Ovary (tissue), 9 donors: ENCODE measurements around the gene CDK4. TPM values are rescaled to one million over a fixed set of nuclear protein-coding genes. Genes with fewer than 3 reads are reported as not detected.

Experiments used
- DNase-seq, 5 donors: peaks; one replicate each; pipeline ENCODE4 v3.0.0-alpha.2; 2019 to 2020
- H3K27ac ChIP-seq, 2 donors: fragments of 200-600 bp; one replicate each; pipeline versions ENCODE4 v1.5.1 to v1.8.0; 2019 to 2022
- H3K27me3 ChIP-seq: fragments of 200-600 bp; one replicate; pipeline ENCODE4 v1.8.0; 2022
- H3K36me3 ChIP-seq: fragments of 200-600 bp; sonication (generic); one replicate; pipeline ENCODE4 v1.5.1; 2019
- H3K4me1 ChIP-seq: one replicate; pipeline ENCODE4 v1.8.1; 2013; ENCODE audit warnings: mild to moderate bottlenecking, moderate library complexity; ENCODE audit not compliant: insufficient read depth
- H3K4me3 ChIP-seq: fragments of 200-600 bp; sonication (generic); one replicate; pipeline ENCODE4 v1.5.1; 2017
- H3K9me3 ChIP-seq, 2 donors: fragments of 200-600 bp in 1 of 2; sonication (generic) in 1 of 2; one replicate each; pipeline versions ENCODE4 v1.5.1 to v1.8.1; 2013 to 2019; ENCODE audit warnings: mild to moderate bottlenecking in 1 of 2, moderate library complexity in 1 of 2
- CTCF ChIP-seq, 3 donors: fragments of 450-650 bp in 2 of 3; fragments of 200-600 bp in 1 of 3; IDR thresholded peaks; one replicate each; pipeline versions ENCODE4 v1.5.1 to v1.8.0; 2016 to 2022; ENCODE audit warnings: antibody characterized with exemption in 3 of 3, mild to moderate bottlenecking in 1 of 3
- EP300 ChIP-seq: sonication (generic); formaldehyde crosslinking; IDR thresholded peaks from one replicate; pipeline ENCODE4 v1.6.1; 2017; ENCODE audit warnings: antibody characterized with exemption
- POLR2A ChIP-seq: fragments of 450-650 bp; IDR thresholded peaks from one replicate; pipeline ENCODE4 v1.6.1; 2017; ENCODE audit warnings: antibody characterized with exemption, mild to moderate bottlenecking, moderate library complexity
- WGBS, 3 donors: extraction: QIAGEN DNeasy Blood & Tissue Kit in 1 of 3; methylation state at CpG; one replicate each; pipeline versions ENCODE4 v1.1.5 to v1.1.7; 2013 to 2017; 5-methylcytosine and 5-hydroxymethylcytosine counted together
- intact Hi-C, 4 donors: fragments of 100-400 bp; cut with DNase I; formaldehyde crosslinking; loops; one replicate each; pipeline versions ENCODE4 v1.11.0 to v1.15.1; 2022 to 2023
- polyA plus RNA-seq, 2 donors: library from polyadenylated mRNA; stranded (reverse); fragments of 200-250 nt in 1 of 2; fragments of 350-450 nt in 1 of 2; fragmentation: Illumina TruSeq in 1 of 2; extraction: RNeasy Lipid Tissue Mini Kit (QIAGEN cat#74804) in 1 of 2; gene quantifications; one replicate each; pipeline ENCODE4 v1.2.3, GENCODE V29; 2013 to 2014
- total RNA-seq, 7 donors: library from RNA; depleted of rRNA in 2 of 7; stranded (reverse); fragments of >200 nt in 2 of 7; fragmentation: NEBNext Ultra II Directional in 3 of 7; extraction: Animal tissue kit (Norgen Biotek cat#: 25700) in 3 of 7; gene quantifications; one replicate each; pipeline versions ENCODE4 v1.1.0 to v1.2.4, GENCODE V29; 2016 to 2023
- donor health status: DM: no; HTN: no; CAD: no; lungs with moderate emphysema.
- donor health status: DM: no; HTN: no; CAD: no.
- donor health status: Bipolar disorder and iron deficiency.
- donor health status: DM: yes; HTN: yes; CAD: no.
- donor health status: DM: no; HTN: no; CAD: no.
- donor health status: DM: yes; HTN: yes; CAD: no.

Gene CDK4
- total and polyA plus RNA-seq, 9 donors, result 82.7 to 175 (median 122) TPM

- WGBS, 3 donors, result 83 to 89% (median 87%) methylated on average over 5 of the region's 5 CpGs
- no peak overlapping the region for H3K27ac ChIP-seq
- H3K27me3 ChIP-seq, result no peaks in the 10 kb centered on the region
- H3K36me3 ChIP-seq, result no peaks in the 10 kb centered on the region
- intact Hi-C loops, result no loop called here
- no peak for DNase-seq
- no peak overlapping the region for H3K4me3 ChIP-seq
- H3K4me1 ChIP-seq, result peaks cover 9% of the 10 kb centered on the region
- H3K9me3 ChIP-seq, result no peaks in the 10 kb centered on the region
- no peak for TF ChIP-seq EP300
- TF ChIP-seq POLR2A, result no peak
- TF ChIP-seq CTCF (IDR thresholded peaks at IDR 0.05), result no peak
Observed at GRCh38 chr12:57749061-57749460, 3.0 kb downstream of the CDK4 start.

GRCh38 chr12:57746025-57746424 is 6.1 kb downstream of the CDK4 start:
- no peak for DNase-seq
- H3K4me3 ChIP-seq, result no peak overlapping the region
- WGBS, 3 donors, result 76 to 91% (median 79%) methylated on average over 3 of the region's 3 CpGs
- peak overlapping the region in 1 of 2 donors; percentile 95 for H3K27ac ChIP-seq
- no peaks in the 10 kb centered on the region for H3K27me3 ChIP-seq
- peaks cover 7% of the 10 kb centered on the region for H3K4me1 ChIP-seq
- no peak for TF ChIP-seq CTCF (IDR thresholded peaks at IDR 0.05)
- no peak for TF ChIP-seq EP300
- no peak for TF ChIP-seq POLR2A
- no peaks in the 10 kb centered on the region for H3K9me3 ChIP-seq
- H3K36me3 ChIP-seq, result no peaks in the 10 kb centered on the region
- intact Hi-C loops, result no loop called here

GRCh38 chr12:57745485-57745881 is 6.6 kb downstream of the CDK4 start:
- TF ChIP-seq POLR2A (no peak), EP300 (no peak), CTCF (IDR thresholded peaks at IDR 0.05) (no peak)
- Histone ChIP-seq H3K9me3 (no peaks in the 10 kb centered on the region), H3K4me3 (peak overlapping the region; percentile 56), H3K36me3 (no peaks in the 10 kb centered on the region), H3K27ac (peak overlapping the region; percentile 92 to 95), H3K27me3 (no peaks in the 10 kb centered on the region), H3K4me1 (peaks cover 7% of the 10 kb centered on the region)
- no peak for DNase-seq
- 15 to 28% (median 25%) methylated on average over 8 of the region's 8 CpGs for WGBS, 3 donors
- intact Hi-C loops, result no loop called here

GRCh38 chr12:57744777-57745484 is 7.2 kb downstream of the CDK4 start, which contains the start of gene TSPAN31:
Gene TSPAN31, plus strand, starts transcription at chr12:57745039. Its CDS starts 116 bp downstream, at chr12:57745155.
- Histone ChIP-seq H3K27ac (peak within 1 kb of the TSS; percentile 92 to 95), H3K27me3 (no peaks in the 10 kb centered on the region), H3K4me3 (peak within 1 kb of the TSS; percentile 56), H3K9me3 (no peaks in the 10 kb centered on the region), H3K36me3 (no peaks in the 10 kb centered on the region), H3K4me1 (peaks cover 7% of the 10 kb centered on the region)
- TF ChIP-seq POLR2A (peak; percentile 74), EP300 (no peak)
- intact Hi-C loops, result no loop called here
- 0 to 1% (median 0%) methylated on average over 29 of the region's 29 CpGs for WGBS, 3 donors
- peak; percentile 95 to 98 (median 96) for DNase-seq

- Histone ChIP-seq H3K4me1 (peaks cover 7% of the 10 kb centered on the region), H3K27ac (peak overlapping the region; percentile 92 to 95), H3K36me3 (no peaks in the 10 kb centered on the region), H3K27me3 (no peaks in the 10 kb centered on the region), H3K9me3 (no peaks in the 10 kb centered on the region), H3K4me3 (peak overlapping the region; percentile 56)
- WGBS, 3 donors, result 3 to 5% (median 4%) methylated on average over 21 of the region's 21 CpGs
- peak; percentile 60 to 86 (median 84) for DNase-seq
- intact Hi-C loops, result no loop called here
- TF ChIP-seq EP300 (no peak), POLR2A (no peak), CTCF (IDR thresholded peaks at IDR 0.05) (no peak)
Observed at GRCh38 chr12:57744194-57744776, 7.8 kb downstream of the CDK4 start.
